ENCODE results near the gene AFG1L. TPM values are rescaled to one million over a fixed set of nuclear protein-coding genes. Genes with fewer than 3 reads are reported as not detected.
"Not testable (repeated sequence)": the region's sequence is repeated elsewhere in the genome, so short reads cannot be mapped to it uniquely, and the experiment has no call there.

The AFG1L gene
- total RNA-seq, 1 experiment from 2014 or later = 4.9 TPM

- TF ChIP-seq JUND (IDR thresholded peaks at IDR 0.05) = no peak
- TF ChIP-seq CBX3 (IDR thresholded peaks at IDR 0.05; ENCODE audit: low read depth) = no peak
- no peak for TF ChIP-seq EGR1 (IDR thresholded peaks at IDR 0.05; ENCODE audit: low read depth)
- no peak for TF ChIP-seq ZNF274 (IDR thresholded peaks at IDR 0.05; ENCODE audit: low read depth, low read length)
- no peak for TF ChIP-seq RAD21 (IDR thresholded peaks at IDR 0.05; ENCODE audit: low read depth)
- no peak for TF ChIP-seq FOSL1 (IDR thresholded peaks at IDR 0.05; ENCODE audit: low read depth)
- TF ChIP-seq SP1 (IDR thresholded peaks at IDR 0.05; ENCODE audit: low read depth) = no peak
- H3K27me3 ChIP-seq (ENCODE audit: insufficient read depth, low read length) = no peaks in the 10 kb centered on the region
- POLR2A ChIA-PET = no interaction called here
- no peak overlapping the region for H2AFZ ChIP-seq (ENCODE audit: low read depth, low read length, poor library complexity, severe bottlenecking)
- no peak overlapping the region for H3K4me3 ChIP-seq (replicated peaks in 1 of 2; ENCODE audit: low read depth in 1 of 2, low read length in 2 of 2)
- H3K9ac ChIP-seq (ENCODE audit: low read length) = no peak overlapping the region
- no peaks in the 10 kb centered on the region for H3K79me2 ChIP-seq (ENCODE audit: insufficient read depth, low read length)
- DNase-seq (ENCODE audit: low read depth, low spot score) (no peak), ATAC-seq (no peak)
- no peak overlapping the region for H3K27ac ChIP-seq (ENCODE audit: low read depth, low read length)
- H3K9me3 ChIP-seq (ENCODE audit: control insufficient read depth in 1 of 2, insufficient read depth in 1 of 2, low read depth in 1 of 2, low read length in 2 of 2) = no peaks in the 10 kb centered on the region
- no peaks in the 10 kb centered on the region for H3K36me3 ChIP-seq (ENCODE audit: control insufficient read depth in 1 of 2, insufficient read depth in 2 of 2, low read length in 2 of 2)
- CTCF ChIA-PET = no interaction called here
- no peaks in the 10 kb centered on the region for H3K4me1 ChIP-seq (ENCODE audit: control insufficient read depth in 1 of 2, insufficient read depth in 2 of 2, low read length in 2 of 2)
- no peaks in the 10 kb centered on the region for H3K9me2 ChIP-seq (ENCODE audit: insufficient read depth)
- no peaks in the 10 kb centered on the region for H4K20me1 ChIP-seq (ENCODE audit: insufficient read depth)
- intact Hi-C loops (cut with micrococcal nuclease) = no loop called here
- no TSS peak for BruUV-seq (replicated peaks)
- RAD21 ChIA-PET (ENCODE audit: low non-redundant PET in 1 of 2, low total read pairs in 2 of 2, uncharacterized antibody in 2 of 2, unreplicated experiment in 2 of 2) = no interaction called here
- no peak overlapping the region for H3K4me2 ChIP-seq (ENCODE audit: low read length)
Measured at GRCh38 chr6:108323710-108324466, 29.0 kb downstream of the AFG1L start.

GRCh38 chr6:108330221-108330785 is 35.4 kb downstream of the AFG1L start:
- intact Hi-C loops (cut with micrococcal nuclease); H3K27ac ChIP-seq (ENCODE audit: low read depth, low read length); H3K36me3 ChIP-seq (ENCODE audit: control insufficient read depth in 1 of 2, insufficient read depth in 2 of 2, low read length in 2 of 2); H3K4me2 ChIP-seq (ENCODE audit: low read length); POLR2A ChIA-PET; H3K4me3 ChIP-seq (replicated peaks in 1 of 2; ENCODE audit: low read depth in 1 of 2, low read length in 2 of 2); CTCF ChIA-PET; H3K27me3 ChIP-seq (ENCODE audit: insufficient read depth, low read length); BruUV-seq (replicated peaks); H3K9me2 ChIP-seq (ENCODE audit: insufficient read depth); RAD21 ChIA-PET (ENCODE audit: low non-redundant PET in 1 of 2, low total read pairs in 2 of 2, uncharacterized antibody in 2 of 2, unreplicated experiment in 2 of 2); H3K9me3 ChIP-seq (ENCODE audit: control insufficient read depth in 1 of 2, insufficient read depth in 1 of 2, low read depth in 1 of 2, low read length in 2 of 2); ATAC-seq; DNase-seq (ENCODE audit: low read depth, low spot score); H3K79me2 ChIP-seq (ENCODE audit: insufficient read depth, low read length); H2AFZ ChIP-seq (ENCODE audit: low read depth, low read length, poor library complexity, severe bottlenecking); H4K20me1 ChIP-seq (ENCODE audit: insufficient read depth); H3K9ac ChIP-seq (ENCODE audit: low read length); H3K4me1 ChIP-seq (ENCODE audit: control insufficient read depth in 1 of 2, insufficient read depth in 2 of 2, low read length in 2 of 2): not testable (repeated sequence)

Measured in HCT116 (cell line).